ENCODE data around the gene ZYG11A.

GRCh38 chr1:52906135-52906603 is 63.6 kb downstream of the ZYG11A start:
- TF ChIP-seq CTCF (IDR thresholded peaks at IDR 0.05) (no peak), POLR2A (IDR thresholded peaks at IDR 0.05) (no peak)
